HG03354 (cell line): Measurements from ENCODE around the gene OR13J1.
A peak's percentile ranks its signal among the peaks of the same experiment; 100 is the strongest.

ENCODE experiments used
- ATAC-seq: cut with Tn5 transposase; IDR thresholded peaks from one replicate; pipeline ENCODE4 v1.9.1; 2021; ENCODE audit warnings: mild to moderate bottlenecking; ENCODE audit not compliant: unreplicated experiment, poor library complexity, severe bottlenecking

OR13J1 gene

GRCh38 chr9:35840881-35841644 is 29.1 kb downstream of the OR13J1 start:
- no peak for ATAC-seq

- ATAC-seq = no peak
These were observed 30.3 kb downstream of the OR13J1 start for GRCh38 chr9:35839926-35840325.

GRCh38 chr9:35836595-35836994 is 33.6 kb downstream of the OR13J1 start:
- no peak for ATAC-seq

- no peak for ATAC-seq
These were observed 34.4 kb downstream of the OR13J1 start for GRCh38 chr9:35835766-35836165.

GRCh38 chr9:35835216-35835632 is 35.0 kb downstream of the OR13J1 start:
- no peak for ATAC-seq

GRCh38 chr9:35834260-35835215 is 35.7 kb downstream of the OR13J1 start:
- no peak for ATAC-seq

- ATAC-seq = no peak
These were observed 37.4 kb downstream of the OR13J1 start for GRCh38 chr9:35832814-35833213.

GRCh38 chr9:35831040-35831439 is 39.2 kb downstream of the OR13J1 start:
- no peak for ATAC-seq

GRCh38 chr9:35829764-35830096 is 40.5 kb downstream of the OR13J1 start:
- no peak for ATAC-seq

GRCh38 chr9:35829084-35829763 is 41.0 kb downstream of the OR13J1 start, which contains the start of gene TMEM8B:
TSS of gene TMEM8B (plus strand) at chr9:35829228. CDS start at chr9:35829448, 220 bp downstream.
- ATAC-seq = peak; percentile 84

GRCh38 chr9:35828716-35829083 is 41.5 kb downstream of the OR13J1 start, which contains the start of gene FAM221B:
TSS of gene FAM221B (minus strand) at chr9:35828732. CDS start at chr9:35826161, 2,571 bp downstream.
- ATAC-seq = no peak

- ATAC-seq = no peak
These were observed 42.7 kb downstream of the OR13J1 start for GRCh38 chr9:35827486-35827885.

GRCh38 chr9:35826071-35826701 is 44.0 kb downstream of the OR13J1 start:
- peak; percentile 50 for ATAC-seq

- no peak for ATAC-seq
These were observed 47.3 kb downstream of the OR13J1 start for GRCh38 chr9:35822926-35823325.

- no peak for ATAC-seq
These were observed 50.1 kb downstream of the OR13J1 start for GRCh38 chr9:35820076-35820475.
